Mucosa of stomach (tissue), 1 donor: ENCODE results near the gene LMNA.
A peak's percentile ranks its signal among the peaks of the same experiment; 100 is the strongest.

Experiments used
- H3K27me3 ChIP-seq: one replicate; pipeline ENCODE4 v1.7.0; 2013; ENCODE audit warnings: mild to moderate bottlenecking, low read length; ENCODE audit not compliant: control insufficient read depth, insufficient read depth
- H3K36me3 ChIP-seq: one replicate; pipeline ENCODE4 v1.7.0; 2013; ENCODE audit warnings: low read length; ENCODE audit not compliant: control insufficient read depth, insufficient read depth
- H3K4me1 ChIP-seq: one replicate; pipeline ENCODE4 v1.7.0; 2013; ENCODE audit warnings: mild to moderate bottlenecking, low read length; ENCODE audit not compliant: control insufficient read depth, insufficient read depth
- H3K4me3 ChIP-seq: one replicate; pipeline ENCODE4 v1.7.0; 2013; ENCODE audit warnings: low read length
- H3K9ac ChIP-seq: one replicate; pipeline ENCODE4 v1.7.0; 2013; ENCODE audit warnings: mild to moderate bottlenecking, low read length, moderate library complexity
- H3K9me3 ChIP-seq: one replicate; pipeline ENCODE4 v1.7.0; 2013; ENCODE audit warnings: mild to moderate bottlenecking, low read length, moderate library complexity; ENCODE audit not compliant: control insufficient read depth
- donor health status: Pancreatic carcinoma.

LMNA gene

DNA sequence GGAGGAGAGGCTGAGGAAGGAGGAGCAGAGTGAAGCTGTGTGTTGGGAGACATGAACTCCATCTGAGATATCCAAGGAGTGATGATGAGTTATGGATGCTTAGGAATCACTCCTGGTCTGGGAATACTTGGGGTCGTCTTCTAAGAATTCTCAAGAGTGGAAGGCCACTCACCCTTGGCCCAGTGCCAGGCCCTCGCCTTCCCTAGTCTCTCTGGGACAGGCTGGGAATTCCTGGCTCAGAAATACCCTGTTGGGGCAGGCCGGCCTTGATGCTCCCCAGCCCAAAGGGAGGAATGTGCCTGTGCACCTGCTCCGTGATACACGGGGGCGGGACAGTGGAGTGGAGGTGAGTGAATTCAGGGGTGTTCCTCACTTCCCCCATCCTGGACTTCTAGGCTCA, 12.6 kb upstream of the LMNA start:
- Histone ChIP-seq H3K4me1 (peaks cover 72% of the 10 kb centered on the region), H3K36me3 (no peaks in the 10 kb centered on the region), H3K9me3 (no peaks in the 10 kb centered on the region), H3K27me3 (no peaks in the 10 kb centered on the region), H3K9ac (peak overlapping the region; percentile 28), H3K4me3 (no peak overlapping the region)

DNA sequence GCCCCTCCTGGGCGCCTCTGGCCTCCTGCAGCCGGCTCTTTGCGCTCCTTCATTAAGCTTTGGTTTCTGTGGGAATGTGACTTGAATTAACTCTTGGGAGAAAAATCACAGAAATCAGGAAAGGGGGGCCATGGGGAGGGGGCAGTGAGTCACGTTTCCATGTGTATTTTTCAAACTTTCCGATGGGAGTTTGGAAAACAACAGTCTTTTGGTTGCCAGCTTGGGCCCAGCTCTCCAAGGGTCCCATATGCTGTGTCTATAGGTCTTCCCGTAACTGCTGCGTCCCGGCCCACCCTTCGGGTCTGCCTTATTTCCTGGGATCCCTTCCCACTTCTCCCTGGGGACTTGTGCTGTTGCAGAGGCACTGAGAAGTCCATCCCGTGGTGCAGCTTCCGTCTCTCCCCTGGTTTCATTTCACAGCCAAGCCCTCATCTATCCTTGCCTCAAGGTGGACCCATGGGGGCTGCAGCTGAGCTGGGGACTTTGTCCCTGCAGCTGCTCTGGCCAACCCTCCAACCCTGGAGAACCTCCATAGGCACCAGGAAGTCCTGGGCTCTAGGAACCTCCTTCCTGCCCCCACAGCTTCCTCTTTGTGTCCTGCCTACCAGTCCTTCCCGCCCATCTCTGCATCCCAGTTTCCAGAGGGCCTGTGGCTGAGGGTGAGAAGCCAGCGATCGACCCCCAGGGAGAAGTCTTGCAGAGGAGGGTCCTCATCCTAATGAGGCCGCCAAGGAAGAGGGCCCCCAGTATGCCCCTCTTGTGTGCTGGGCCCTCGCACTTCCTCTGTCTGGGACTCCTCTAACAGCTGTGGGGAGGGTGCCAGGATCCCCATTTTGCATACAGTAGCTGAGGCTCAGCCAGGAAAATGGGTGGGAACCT, 11.6 kb upstream of the LMNA start:
- H3K36me3 ChIP-seq = no peaks in the 10 kb centered on the region
- H3K4me3 ChIP-seq = peak overlapping the region; percentile 39
- H3K9me3 ChIP-seq = no peaks in the 10 kb centered on the region
- H3K9ac ChIP-seq = peak overlapping the region; percentile 83
- H3K4me1 ChIP-seq = peaks cover 70% of the 10 kb centered on the region
- no peaks in the 10 kb centered on the region for H3K27me3 ChIP-seq

DNA sequence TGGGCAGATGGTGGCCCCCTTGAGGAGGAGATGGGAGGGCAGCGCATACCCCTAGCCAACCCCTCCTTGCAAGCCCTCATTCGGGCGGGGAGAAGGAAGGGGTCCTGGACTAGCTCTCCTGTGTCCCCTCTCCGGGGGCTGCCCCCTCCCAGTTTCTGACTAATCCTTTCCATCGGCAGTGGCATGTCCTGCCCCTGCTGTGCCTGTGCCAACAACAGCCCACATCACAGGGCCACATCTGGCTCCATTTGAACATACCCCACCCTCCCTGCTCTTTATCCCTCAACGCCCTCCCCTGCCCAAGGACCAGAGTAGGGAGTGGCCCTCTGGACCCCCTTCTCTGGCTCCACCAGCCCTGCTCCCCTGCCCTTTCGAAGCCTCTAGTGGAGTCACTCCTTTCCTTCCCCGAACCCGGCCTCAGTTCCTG, 11.0 kb upstream of the LMNA start:
- Histone ChIP-seq H3K9me3 (no peaks in the 10 kb centered on the region), H3K27me3 (no peaks in the 10 kb centered on the region), H3K36me3 (no peaks in the 10 kb centered on the region), H3K9ac (peak overlapping the region; percentile 83), H3K4me3 (peak overlapping the region; percentile 39), H3K4me1 (peaks cover 70% of the 10 kb centered on the region)

DNA sequence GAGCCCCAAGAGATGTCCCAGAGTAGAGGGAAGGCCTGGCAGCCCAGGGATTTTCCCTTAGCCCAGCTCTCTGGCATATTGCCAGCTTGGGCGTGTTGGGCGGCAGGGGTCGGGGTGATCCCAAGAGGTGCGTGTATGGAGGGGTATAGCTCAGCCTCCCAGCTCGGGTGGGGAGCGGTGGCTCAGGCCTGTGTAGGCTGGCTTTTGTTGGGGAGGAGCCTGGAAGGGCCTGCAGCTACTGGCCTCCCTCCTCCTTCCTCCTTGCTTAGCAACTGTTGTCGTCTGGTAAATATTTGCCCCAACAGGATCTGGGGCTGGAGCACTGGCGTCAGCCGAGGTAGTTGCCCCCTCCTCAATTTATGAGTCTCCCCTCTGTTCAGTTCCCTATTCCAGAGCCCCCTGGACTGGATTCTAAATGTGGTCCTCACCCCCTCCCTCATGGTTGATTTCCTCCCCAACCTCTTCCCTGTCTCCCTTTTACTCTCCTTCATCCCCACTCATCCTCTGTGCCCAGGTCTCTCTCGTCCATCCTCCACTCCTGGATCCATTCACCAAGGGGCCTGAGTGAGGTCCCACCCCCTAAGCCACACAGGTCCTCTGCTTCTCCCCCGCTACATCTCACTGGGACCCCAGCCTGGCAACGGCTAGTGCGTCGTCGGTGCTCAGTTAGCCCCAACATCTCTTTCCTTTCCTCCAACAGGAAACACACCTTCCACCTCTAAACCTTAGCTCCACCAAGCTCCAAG, 10.3 kb upstream of the LMNA start:
- peak overlapping the region; percentile 83 for H3K9ac ChIP-seq
- H3K4me3 ChIP-seq = peak overlapping the region; percentile 39
- peaks cover 70% of the 10 kb centered on the region for H3K4me1 ChIP-seq
- H3K27me3 ChIP-seq = no peaks in the 10 kb centered on the region
- no peaks in the 10 kb centered on the region for H3K9me3 ChIP-seq
- H3K36me3 ChIP-seq = no peaks in the 10 kb centered on the region

DNA sequence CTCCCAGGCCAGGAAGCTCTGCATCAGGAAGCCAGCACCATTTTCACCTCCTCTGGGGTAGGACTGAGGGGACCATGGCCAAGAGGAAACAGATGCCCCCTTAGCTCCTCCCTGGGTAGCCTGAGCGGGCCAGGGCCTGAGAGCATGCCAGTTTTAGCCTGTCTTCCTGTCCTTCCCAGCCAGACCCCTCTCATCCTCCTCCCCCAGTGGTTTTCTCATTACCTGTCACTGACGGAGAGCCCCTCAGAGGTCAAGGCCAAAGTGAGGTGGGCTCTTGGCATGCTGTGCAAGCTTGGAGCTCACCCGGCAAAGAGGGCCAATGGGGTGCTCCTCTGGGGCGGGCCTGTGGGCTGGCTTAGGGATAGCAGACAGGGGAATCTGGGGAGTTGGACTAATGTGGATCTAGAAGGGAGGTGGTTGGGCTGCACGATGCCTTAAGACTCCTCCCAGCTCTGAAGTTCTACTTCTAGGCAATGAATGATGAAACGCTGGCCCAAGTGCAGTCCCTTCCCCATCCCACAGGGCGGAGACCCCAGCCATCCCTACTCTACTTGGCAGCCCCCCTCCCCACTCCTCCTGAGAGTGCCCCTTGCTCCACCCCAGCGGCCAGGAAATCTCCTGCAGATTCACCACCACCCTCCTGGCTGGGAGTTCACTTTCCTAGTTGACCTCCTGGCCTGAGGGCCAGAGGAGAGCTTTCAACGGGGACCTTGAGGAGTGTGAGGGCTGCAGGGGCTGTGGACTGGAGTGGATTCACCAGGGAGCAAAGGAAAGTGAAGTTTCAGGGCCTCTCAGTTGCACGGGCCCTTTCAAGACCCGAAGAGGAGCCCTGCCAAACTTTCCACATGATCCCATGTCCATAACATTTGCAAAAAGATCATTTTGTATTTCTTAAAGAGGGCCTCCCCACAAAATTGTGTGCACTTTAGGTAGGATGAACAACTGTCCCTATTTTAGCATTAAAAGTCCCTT, 9.4 kb upstream of the LMNA start:
- Histone ChIP-seq H3K9me3 (no peaks in the 10 kb centered on the region), H3K9ac (peak overlapping the region; percentile 83), H3K4me1 (peaks cover 66% of the 10 kb centered on the region)

DNA sequence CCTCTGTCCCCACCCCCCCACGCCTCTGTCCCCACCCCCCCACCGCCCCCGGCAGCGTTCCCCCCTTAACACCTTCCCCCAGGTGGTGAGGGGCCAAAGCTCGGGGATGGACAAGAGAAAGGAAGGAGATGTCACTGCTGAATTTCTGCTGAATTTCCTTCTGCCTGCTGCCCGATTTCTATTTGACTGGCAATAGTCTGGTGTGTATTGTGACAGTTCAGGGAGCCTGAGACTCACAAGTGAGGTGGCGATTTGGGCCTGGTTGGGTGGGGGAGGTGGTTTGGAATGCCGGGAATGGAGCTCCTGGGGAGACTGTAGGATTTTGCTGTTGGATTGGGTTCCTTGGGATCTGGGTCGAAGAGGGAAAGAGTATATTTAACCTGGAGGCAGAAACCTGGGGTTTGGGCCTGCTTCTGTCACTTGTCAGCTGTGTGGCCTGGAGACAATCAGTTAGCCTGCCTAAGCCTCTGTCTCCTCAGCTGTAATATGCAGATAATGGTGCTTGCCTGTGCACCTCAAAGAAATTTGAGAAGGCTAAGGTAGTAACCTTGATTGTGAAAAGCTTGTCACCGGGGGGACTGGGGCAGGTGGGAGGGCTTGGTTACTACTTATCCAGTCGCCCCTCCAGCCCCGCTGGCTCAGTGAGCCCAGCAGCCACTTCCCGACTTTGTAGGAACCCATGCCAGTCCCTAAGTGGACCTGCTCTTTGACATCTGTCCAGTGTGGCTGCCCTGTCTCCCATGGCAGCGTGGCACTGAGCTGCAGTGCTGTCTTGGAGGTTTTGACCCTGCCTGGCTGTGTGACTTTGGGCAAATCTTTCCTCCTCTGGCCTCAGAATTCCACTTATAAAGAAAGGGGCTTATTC, 7.7 kb upstream of the LMNA start:
- peaks cover 51% of the 10 kb centered on the region for H3K4me1 ChIP-seq
- H3K9me3 ChIP-seq = no peaks in the 10 kb centered on the region
- H3K9ac ChIP-seq = peak overlapping the region; percentile 69
- no peaks in the 10 kb centered on the region for H3K27me3 ChIP-seq
- no peak overlapping the region for H3K4me3 ChIP-seq
- H3K36me3 ChIP-seq = no peaks in the 10 kb centered on the region

More for the DNA sequence above, 9.4 kb upstream of the LMNA start:
- no peaks in the 10 kb centered on the region for H3K27me3 ChIP-seq
- no peaks in the 10 kb centered on the region for H3K36me3 ChIP-seq
- H3K4me3 ChIP-seq = peak overlapping the region; percentile 25

DNA sequence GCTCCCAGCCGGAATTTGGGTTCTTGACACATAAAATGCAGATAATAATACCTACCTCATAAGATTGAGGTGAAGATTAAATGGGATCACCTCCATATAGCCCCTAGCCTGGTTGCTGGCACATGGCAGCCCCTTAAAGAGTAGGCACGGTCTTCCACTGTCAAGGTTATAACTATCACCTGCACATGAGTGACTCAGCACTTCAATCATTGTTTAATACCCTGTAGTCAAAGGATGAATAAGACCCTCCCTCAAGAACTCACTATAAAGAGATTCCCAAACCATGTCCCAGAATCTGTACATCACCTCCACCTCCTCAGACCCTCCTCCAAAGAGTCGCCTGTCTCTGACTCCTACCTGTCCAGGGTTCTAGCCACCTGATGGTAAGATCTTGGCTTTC, 6.5 kb upstream of the LMNA start:
- no peak overlapping the region for H3K9ac ChIP-seq
- H3K4me3 ChIP-seq = no peak overlapping the region
- peaks cover 39% of the 10 kb centered on the region for H3K4me1 ChIP-seq
- no peaks in the 10 kb centered on the region for H3K36me3 ChIP-seq
- no peaks in the 10 kb centered on the region for H3K27me3 ChIP-seq
- H3K9me3 ChIP-seq = no peaks in the 10 kb centered on the region

DNA sequence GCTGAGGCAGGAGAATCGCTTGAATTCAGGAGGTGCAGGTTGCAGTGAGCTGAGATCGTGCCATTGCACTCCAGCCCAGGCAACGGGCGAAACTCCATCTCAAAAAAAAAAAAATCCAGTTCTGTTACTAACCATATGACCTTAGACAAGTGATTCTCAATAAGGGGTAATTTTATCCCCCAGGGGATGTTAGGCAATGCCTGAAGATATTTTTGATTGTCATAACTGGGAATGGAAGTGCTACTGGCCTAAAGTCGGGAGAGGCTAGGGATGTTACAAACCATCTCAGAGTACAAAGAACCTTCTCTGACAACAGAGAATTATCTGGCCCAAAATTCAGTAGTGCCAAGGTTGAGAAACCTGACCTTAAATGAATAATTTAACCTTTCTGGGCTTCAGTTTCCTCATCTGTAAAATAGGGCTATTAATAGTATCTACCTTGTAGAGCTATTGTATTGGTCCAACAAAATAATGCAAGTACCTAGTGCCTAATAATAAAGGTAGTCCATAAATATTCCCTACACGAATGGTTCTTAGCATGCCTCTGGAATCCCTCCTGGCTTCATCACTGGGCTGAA, 5.8 kb upstream of the LMNA start:
- Histone ChIP-seq H3K9me3 (no peaks in the 10 kb centered on the region), H3K36me3 (no peaks in the 10 kb centered on the region), H3K4me3 (no peak overlapping the region), H3K27me3 (no peaks in the 10 kb centered on the region), H3K9ac (no peak overlapping the region), H3K4me1 (peaks cover 38% of the 10 kb centered on the region)

DNA sequence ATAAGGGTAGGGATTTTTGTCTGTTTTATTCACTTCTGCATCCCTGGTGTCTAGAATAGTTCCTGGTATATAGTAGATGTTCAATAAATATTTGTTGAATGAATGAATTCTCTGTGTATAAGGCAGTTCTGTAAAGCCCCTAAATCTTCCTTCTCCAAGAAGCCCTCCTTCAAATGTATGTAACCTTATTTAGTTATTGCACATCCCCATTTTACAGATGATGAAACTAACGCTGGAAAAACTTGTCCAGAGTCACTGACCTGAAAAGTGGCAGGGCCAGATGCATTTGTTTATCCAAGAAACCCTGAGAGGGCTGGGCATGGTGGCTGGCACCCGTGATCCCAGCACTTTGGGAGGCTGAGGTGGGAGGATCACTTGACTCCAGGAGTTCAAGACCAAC, 4.3 kb upstream of the LMNA start:
- Histone ChIP-seq H3K36me3 (no peaks in the 10 kb centered on the region), H3K9me3 (no peaks in the 10 kb centered on the region), H3K4me3 (no peak overlapping the region), H3K9ac (no peak overlapping the region), H3K4me1 (peaks cover 30% of the 10 kb centered on the region), H3K27me3 (no peaks in the 10 kb centered on the region)

DNA sequence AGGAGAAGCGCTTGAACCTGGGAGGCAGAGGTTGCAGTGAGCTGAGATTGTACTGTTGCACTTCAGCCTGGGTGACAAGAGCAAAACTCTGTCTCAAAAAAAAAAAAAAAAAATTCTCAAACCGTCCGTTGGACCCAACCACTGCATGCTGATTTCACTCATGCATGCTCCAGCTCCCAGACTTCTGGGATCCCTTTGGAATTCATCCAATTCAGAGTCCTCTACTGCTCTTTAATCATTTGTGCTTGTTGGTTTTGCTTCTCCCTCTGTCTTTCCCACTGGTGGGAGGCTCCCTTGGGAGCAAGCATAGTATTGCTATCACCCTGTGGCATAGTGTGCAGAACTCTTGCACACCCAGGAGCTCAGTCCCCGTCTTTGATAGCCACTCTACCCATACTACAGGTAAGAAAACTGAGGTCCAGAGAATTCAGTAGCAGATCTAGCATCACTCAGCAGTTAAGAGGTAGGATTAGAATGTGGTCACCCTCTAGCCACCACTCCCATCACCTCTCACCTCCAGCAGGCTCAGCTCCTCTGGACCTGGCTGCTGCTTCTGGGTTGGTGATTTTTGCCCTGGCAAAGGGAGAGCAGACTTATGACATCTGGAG, 3.1 kb upstream of the LMNA start:
- Histone ChIP-seq H3K36me3 (no peaks in the 10 kb centered on the region), H3K4me1 (peaks cover 19% of the 10 kb centered on the region)

More for the DNA sequence above, 3.1 kb upstream of the LMNA start:
- H3K9me3 ChIP-seq = no peaks in the 10 kb centered on the region
- H3K4me3 ChIP-seq = no peak overlapping the region
- no peak overlapping the region for H3K9ac ChIP-seq
- no peaks in the 10 kb centered on the region for H3K27me3 ChIP-seq
